ENCODE measurements around the gene TFAP2D. TPM values are rescaled to one million over a fixed set of nuclear protein-coding genes. Genes with fewer than 3 reads are reported as not detected.

The TFAP2D gene
- total and polyA plus RNA-seq, 10 of the 15 experiments (the other 5 are each of a cell fraction or from before 2014, with no cell fraction given): not detected

DNA sequence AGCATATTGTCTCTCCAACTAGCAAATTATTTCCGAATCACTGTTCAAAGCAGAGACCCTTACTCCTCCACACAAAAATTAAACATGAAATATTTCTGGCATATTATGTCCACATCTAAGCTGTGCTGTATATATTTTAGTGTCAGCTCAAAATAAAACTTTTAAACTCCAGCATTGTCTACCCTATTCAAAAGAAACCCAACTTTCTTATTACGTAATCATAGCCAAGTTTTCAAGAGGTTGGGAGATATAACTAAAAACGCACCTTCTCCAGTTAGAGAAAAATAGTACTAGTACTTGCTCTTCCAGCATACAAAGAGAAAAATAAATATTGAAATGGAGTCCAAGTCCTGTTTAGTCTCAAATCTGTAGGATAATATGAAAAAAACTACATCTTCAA is 24.1 kb upstream of the TFAP2D start (continued):
- TF ChIP-seq, protein P1, sequence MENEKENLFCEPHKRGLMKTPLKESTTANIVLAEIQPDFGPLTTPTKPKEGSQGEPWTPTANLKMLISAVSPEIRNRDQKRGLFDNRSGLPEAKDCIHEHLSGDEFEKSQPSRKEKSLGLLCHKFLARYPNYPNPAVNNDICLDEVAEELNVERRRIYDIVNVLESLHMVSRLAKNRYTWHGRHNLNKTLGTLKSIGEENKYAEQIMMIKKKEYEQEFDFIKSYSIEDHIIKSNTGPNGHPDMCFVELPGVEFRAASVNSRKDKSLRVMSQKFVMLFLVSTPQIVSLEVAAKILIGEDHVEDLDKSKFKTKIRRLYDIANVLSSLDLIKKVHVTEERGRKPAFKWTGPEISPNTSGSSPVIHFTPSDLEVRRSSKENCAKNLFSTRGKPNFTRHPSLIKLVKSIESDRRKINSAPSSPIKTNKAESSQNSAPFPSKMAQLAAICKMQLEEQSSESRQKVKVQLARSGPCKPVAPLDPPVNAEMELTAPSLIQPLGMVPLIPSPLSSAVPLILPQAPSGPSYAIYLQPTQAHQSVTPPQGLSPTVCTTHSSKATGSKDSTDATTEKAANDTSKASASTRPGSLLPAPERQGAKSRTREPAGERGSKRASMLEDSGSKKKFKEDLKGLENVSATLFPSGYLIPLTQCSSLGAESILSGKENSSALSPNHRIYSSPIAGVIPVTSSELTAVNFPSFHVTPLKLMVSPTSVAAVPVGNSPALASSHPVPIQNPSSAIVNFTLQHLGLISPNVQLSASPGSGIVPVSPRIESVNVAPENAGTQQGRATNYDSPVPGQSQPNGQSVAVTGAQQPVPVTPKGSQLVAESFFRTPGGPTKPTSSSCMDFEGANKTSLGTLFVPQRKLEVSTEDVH (IDR thresholded peaks at IDR 0.05; ENCODE audit: low read depth, partially characterized antibody): no peak
- TF ChIP-seq RELA (IDR thresholded peaks at IDR 0.05; ENCODE audit: borderline replicate concordance, partially characterized antibody) (no peak), ZNF274 (IDR thresholded peaks at IDR 0.05; ENCODE audit: insufficient read depth, insufficient read length) (no peak), KLF5 (IDR thresholded peaks at IDR 0.05; ENCODE audit: partially characterized antibody) (no peak)
- TF ChIP-seq, protein P2, sequence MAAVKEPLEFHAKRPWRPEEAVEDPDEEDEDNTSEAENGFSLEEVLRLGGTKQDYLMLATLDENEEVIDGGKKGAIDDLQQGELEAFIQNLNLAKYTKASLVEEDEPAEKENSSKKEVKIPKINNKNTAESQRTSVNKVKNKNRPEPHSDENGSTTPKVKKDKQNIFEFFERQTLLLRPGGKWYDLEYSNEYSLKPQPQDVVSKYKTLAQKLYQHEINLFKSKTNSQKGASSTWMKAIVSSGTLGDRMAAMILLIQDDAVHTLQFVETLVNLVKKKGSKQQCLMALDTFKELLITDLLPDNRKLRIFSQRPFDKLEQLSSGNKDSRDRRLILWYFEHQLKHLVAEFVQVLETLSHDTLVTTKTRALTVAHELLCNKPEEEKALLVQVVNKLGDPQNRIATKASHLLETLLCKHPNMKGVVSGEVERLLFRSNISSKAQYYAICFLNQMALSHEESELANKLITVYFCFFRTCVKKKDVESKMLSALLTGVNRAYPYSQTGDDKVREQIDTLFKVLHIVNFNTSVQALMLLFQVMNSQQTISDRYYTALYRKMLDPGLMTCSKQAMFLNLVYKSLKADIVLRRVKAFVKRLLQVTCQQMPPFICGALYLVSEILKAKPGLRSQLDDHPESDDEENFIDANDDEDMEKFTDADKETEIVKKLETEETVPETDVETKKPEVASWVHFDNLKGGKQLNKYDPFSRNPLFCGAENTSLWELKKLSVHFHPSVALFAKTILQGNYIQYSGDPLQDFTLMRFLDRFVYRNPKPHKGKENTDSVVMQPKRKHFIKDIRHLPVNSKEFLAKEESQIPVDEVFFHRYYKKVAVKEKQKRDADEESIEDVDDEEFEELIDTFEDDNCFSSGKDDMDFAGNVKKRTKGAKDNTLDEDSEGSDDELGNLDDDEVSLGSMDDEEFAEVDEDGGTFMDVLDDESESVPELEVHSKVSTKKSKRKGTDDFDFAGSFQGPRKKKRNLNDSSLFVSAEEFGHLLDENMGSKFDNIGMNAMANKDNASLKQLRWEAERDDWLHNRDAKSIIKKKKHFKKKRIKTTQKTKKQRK (IDR thresholded peaks at IDR 0.05; ENCODE audit: low read depth, low read length): no peak
- TF ChIP-seq, protein P3, sequence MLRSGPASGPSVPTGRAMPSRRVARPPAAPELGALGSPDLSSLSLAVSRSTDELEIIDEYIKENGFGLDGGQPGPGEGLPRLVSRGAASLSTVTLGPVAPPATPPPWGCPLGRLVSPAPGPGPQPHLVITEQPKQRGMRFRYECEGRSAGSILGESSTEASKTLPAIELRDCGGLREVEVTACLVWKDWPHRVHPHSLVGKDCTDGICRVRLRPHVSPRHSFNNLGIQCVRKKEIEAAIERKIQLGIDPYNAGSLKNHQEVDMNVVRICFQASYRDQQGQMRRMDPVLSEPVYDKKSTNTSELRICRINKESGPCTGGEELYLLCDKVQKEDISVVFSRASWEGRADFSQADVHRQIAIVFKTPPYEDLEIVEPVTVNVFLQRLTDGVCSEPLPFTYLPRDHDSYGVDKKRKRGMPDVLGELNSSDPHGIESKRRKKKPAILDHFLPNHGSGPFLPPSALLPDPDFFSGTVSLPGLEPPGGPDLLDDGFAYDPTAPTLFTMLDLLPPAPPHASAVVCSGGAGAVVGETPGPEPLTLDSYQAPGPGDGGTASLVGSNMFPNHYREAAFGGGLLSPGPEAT (IDR thresholded peaks at IDR 0.05; ENCODE audit: low read depth): no peak

Measured in GM12878 (cell line).